Measurements from ENCODE around the gene MYO5B.

MYO5B gene

GRCh38 chr18:50158866-50159653 is 35.9 kb downstream of the MYO5B start:
- Histone ChIP-seq H3K36me3 (ENCODE audit: insufficient read depth) (no peaks in the 10 kb centered on the region), H3K4me2 (no peak overlapping the region), H3K79me2 (ENCODE audit: insufficient read depth, low read depth) (no peaks in the 10 kb centered on the region), H4K20me1 (ENCODE audit: insufficient read depth) (no peaks in the 10 kb centered on the region), H3K4me3 (IDR thresholded peaks at IDR 0.05; ENCODE audit: insufficient read depth, low read depth, low read length) (no peak overlapping the region), H3K27me3 (ENCODE audit: insufficient read depth, low read depth) (no peaks in the 10 kb centered on the region), H3K9ac (no peak overlapping the region), H3K4me1 (ENCODE audit: low read depth, poor library complexity, severe bottlenecking) (no peaks in the 10 kb centered on the region), H2AFZ (ENCODE audit: low read depth) (no peak overlapping the region), H3K27ac (no peak overlapping the region)
- no peak for TF ChIP-seq CTCF (conservative IDR thresholded peaks at IDR 0.05; ENCODE audit: low read depth, low read length)

- no peaks in the 10 kb centered on the region for H4K20me1 ChIP-seq (ENCODE audit: insufficient read depth)
- no peaks in the 10 kb centered on the region for H3K36me3 ChIP-seq (ENCODE audit: insufficient read depth)
- no peak overlapping the region for H3K9ac ChIP-seq
- no peaks in the 10 kb centered on the region for H3K79me2 ChIP-seq (ENCODE audit: insufficient read depth, low read depth)
- no peak overlapping the region for H3K27ac ChIP-seq
- no peaks in the 10 kb centered on the region for H3K27me3 ChIP-seq (ENCODE audit: insufficient read depth, low read depth)
- H3K4me3 ChIP-seq (IDR thresholded peaks at IDR 0.05; ENCODE audit: insufficient read depth, low read depth, low read length), result no peak overlapping the region
- no peak for TF ChIP-seq CTCF (conservative IDR thresholded peaks at IDR 0.05; ENCODE audit: low read depth, low read length)
- H3K4me1 ChIP-seq (ENCODE audit: low read depth, poor library complexity, severe bottlenecking), result no peaks in the 10 kb centered on the region
- H3K4me2 ChIP-seq, result no peak overlapping the region
- no peak overlapping the region for H2AFZ ChIP-seq (ENCODE audit: low read depth)
Measured at GRCh38 chr18:50155406-50155805, 39.5 kb downstream of the MYO5B start.

- no peak for TF ChIP-seq CTCF (conservative IDR thresholded peaks at IDR 0.05; ENCODE audit: low read depth, low read length)
- Histone ChIP-seq H3K4me3 (IDR thresholded peaks at IDR 0.05; ENCODE audit: insufficient read depth, low read depth, low read length) (no peak overlapping the region), H3K9ac (no peak overlapping the region)
Measured at GRCh38 chr18:50154420-50154819, 40.5 kb downstream of the MYO5B start.

GRCh38 chr18:50152900-50153299 is 42.0 kb downstream of the MYO5B start:
- TF ChIP-seq CTCF (conservative IDR thresholded peaks at IDR 0.05; ENCODE audit: low read depth, low read length), result no peak
- Histone ChIP-seq H3K36me3 (ENCODE audit: insufficient read depth) (no peaks in the 10 kb centered on the region), H3K4me3 (IDR thresholded peaks at IDR 0.05; ENCODE audit: insufficient read depth, low read depth, low read length) (no peak overlapping the region), H3K27me3 (ENCODE audit: insufficient read depth, low read depth) (no peaks in the 10 kb centered on the region), H3K27ac (no peak overlapping the region), H4K20me1 (ENCODE audit: insufficient read depth) (no peaks in the 10 kb centered on the region), H3K4me2 (no peak overlapping the region), H3K9ac (no peak overlapping the region), H3K4me1 (ENCODE audit: low read depth, poor library complexity, severe bottlenecking) (no peaks in the 10 kb centered on the region), H3K79me2 (ENCODE audit: insufficient read depth, low read depth) (no peaks in the 10 kb centered on the region), H2AFZ (ENCODE audit: low read depth) (no peak overlapping the region)

More at GRCh38 chr18:50154420-50154819, 40.5 kb downstream of the MYO5B start:
- Histone ChIP-seq H2AFZ (ENCODE audit: low read depth) (no peak overlapping the region), H3K79me2 (ENCODE audit: insufficient read depth, low read depth) (no peaks in the 10 kb centered on the region), H4K20me1 (ENCODE audit: insufficient read depth) (no peaks in the 10 kb centered on the region), H3K4me1 (ENCODE audit: low read depth, poor library complexity, severe bottlenecking) (no peaks in the 10 kb centered on the region), H3K36me3 (ENCODE audit: insufficient read depth) (no peaks in the 10 kb centered on the region), H3K4me2 (no peak overlapping the region), H3K27ac (no peak overlapping the region), H3K27me3 (ENCODE audit: insufficient read depth, low read depth) (no peaks in the 10 kb centered on the region)
